ENCODE results near the gene STEAP4.
"Not testable (repeated sequence)": the region's sequence is repeated elsewhere in the genome, so short reads cannot be mapped to it uniquely, and the experiment has no call there.

STEAP4 gene

GRCh38 chr7:88268858-88269257, 37.8 kb downstream of the STEAP4 start:
- no peak for DNase-seq

GRCh38 chr7:88268051-88268450, 38.6 kb downstream of the STEAP4 start:
- DNase-seq: no peak

- no peak for DNase-seq
These were observed 39.3 kb downstream of the STEAP4 start for GRCh38 chr7:88267421-88267820.

GRCh38 chr7:88264987-88265386, 41.7 kb downstream of the STEAP4 start:
- not testable (repeated sequence) for DNase-seq

GRCh38 chr7:88262562-88262961, 44.1 kb downstream of the STEAP4 start:
- no peak for DNase-seq

GRCh38 chr7:88260719-88261118, 46.0 kb downstream of the STEAP4 start:
- DNase-seq: no peak

- DNase-seq: no peak
These were observed 46.9 kb downstream of the STEAP4 start for GRCh38 chr7:88259656-88260380.

GRCh38 chr7:88258296-88258695, 48.4 kb downstream of the STEAP4 start:
- DNase-seq: not testable (repeated sequence)

- DNase-seq: no peak
These were observed 49.8 kb downstream of the STEAP4 start for GRCh38 chr7:88256906-88257305.

GRCh38 chr7:88254721-88255424, 51.8 kb downstream of the STEAP4 start:
- no peak for DNase-seq

- DNase-seq: no peak
These were observed 53.1 kb downstream of the STEAP4 start for GRCh38 chr7:88253640-88254039.

- DNase-seq: no peak
These were observed 62.4 kb downstream of the STEAP4 start for GRCh38 chr7:88244258-88244657.

- DNase-seq: peak in 7 of 51 donors; percentile 0 to 52 (median 5)
These were observed 63.3 kb downstream of the STEAP4 start for GRCh38 chr7:88243345-88243909.

- no peak for DNase-seq
These were observed 66.8 kb downstream of the STEAP4 start for GRCh38 chr7:88239852-88240251.

- no peak for DNase-seq
These were observed 72.9 kb downstream of the STEAP4 start for GRCh38 chr7:88233828-88234227.

- no peak for DNase-seq
These were observed 76.0 kb downstream of the STEAP4 start for GRCh38 chr7:88230646-88231045.

GRCh38 chr7:88229302-88229995, 77.2 kb downstream of the STEAP4 start:
- no peak for DNase-seq

- DNase-seq: no peak
These were observed 79.7 kb downstream of the STEAP4 start for GRCh38 chr7:88226886-88227516.

- DNase-seq: no peak
These were observed 80.5 kb downstream of the STEAP4 start for GRCh38 chr7:88226201-88226600.

GRCh38 chr7:88224601-88225275, 82.0 kb downstream of the STEAP4 start:
- DNase-seq: no peak

GRCh38 chr7:88223265-88223664, 83.4 kb downstream of the STEAP4 start:
- no peak for DNase-seq

Data from hypothalamus (tissue), 51 donors.